ENCODE measurements around the gene CCDC187. TPM values are rescaled to one million over a fixed set of nuclear protein-coding genes. Genes with fewer than 3 reads are reported as not detected.
"Not testable (repeated sequence)": the region's sequence is repeated elsewhere in the genome, so short reads cannot be mapped to it uniquely, and the experiment has no call there.

The CCDC187 gene
- total RNA-seq, 4 donors from 2014 or later = 0.13 to 0.45 TPM; not detected in 2

DNA sequence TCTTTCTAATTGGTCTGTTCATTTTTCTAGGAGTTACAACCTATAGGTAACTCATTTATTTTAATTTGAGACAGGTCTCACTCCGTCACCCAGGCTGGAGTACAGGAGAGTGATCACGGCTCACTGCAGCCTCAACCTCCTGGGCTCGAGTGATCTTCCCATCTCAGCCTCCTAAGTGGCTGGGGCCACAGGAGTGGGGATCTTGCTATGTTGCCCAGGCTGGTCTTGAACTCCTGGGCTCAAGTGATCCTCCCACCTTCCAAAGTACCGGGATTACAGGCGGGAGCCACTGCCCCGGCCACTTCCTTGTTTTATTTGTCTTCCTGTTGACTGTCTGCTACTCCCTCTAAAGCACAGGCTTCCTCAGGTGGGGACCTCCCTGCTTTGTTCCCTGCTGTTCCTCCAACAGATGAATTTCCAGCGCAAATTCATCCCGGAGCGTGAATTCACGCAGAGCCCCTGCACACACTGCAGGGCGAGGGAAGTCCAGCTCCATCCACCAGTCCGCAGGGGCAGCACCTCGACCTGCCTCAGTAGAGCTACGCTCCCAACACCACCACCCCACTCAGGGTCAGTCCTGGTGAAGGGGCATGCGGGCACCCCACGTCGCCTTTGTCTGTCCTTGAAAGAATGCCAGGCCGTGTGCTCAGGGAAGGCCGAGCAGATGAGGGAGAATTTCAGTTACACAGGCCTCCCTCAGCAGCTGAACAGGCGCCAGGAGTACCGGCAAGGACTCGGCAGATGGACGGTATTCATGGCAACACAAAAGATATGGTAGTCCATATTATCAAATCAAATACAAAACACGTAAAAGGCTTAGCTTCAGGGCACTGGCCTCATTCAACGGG, 64.5 kb downstream of the CCDC187 start:
- H3K4me1 ChIP-seq = peaks cover 31% of the 10 kb centered on the region
- 69% methylated on average over 22 of the region's 25 CpGs for WGBS

GRCh38 chr9:136238342-136238732, 65.6 kb downstream of the CCDC187 start:
- H3K27ac ChIP-seq = no peak overlapping the region
- TF ChIP-seq POLR2AphosphoS5 (IDR thresholded peaks at IDR 0.05) = no peak
- no peak for TF ChIP-seq POLR2A (IDR thresholded peaks at IDR 0.05)
- TF ChIP-seq, protein P1, sequence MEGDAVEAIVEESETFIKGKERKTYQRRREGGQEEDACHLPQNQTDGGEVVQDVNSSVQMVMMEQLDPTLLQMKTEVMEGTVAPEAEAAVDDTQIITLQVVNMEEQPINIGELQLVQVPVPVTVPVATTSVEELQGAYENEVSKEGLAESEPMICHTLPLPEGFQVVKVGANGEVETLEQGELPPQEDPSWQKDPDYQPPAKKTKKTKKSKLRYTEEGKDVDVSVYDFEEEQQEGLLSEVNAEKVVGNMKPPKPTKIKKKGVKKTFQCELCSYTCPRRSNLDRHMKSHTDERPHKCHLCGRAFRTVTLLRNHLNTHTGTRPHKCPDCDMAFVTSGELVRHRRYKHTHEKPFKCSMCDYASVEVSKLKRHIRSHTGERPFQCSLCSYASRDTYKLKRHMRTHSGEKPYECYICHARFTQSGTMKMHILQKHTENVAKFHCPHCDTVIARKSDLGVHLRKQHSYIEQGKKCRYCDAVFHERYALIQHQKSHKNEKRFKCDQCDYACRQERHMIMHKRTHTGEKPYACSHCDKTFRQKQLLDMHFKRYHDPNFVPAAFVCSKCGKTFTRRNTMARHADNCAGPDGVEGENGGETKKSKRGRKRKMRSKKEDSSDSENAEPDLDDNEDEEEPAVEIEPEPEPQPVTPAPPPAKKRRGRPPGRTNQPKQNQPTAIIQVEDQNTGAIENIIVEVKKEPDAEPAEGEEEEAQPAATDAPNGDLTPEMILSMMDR (IDR thresholded peaks at IDR 0.05) = no peak
- no peak for TF ChIP-seq EP300 (IDR thresholded peaks at IDR 0.05)
- H3K4me3 ChIP-seq = no peak overlapping the region
- 69% methylated on average over 12 of the region's 12 CpGs for WGBS
- H3K27me3 ChIP-seq = no peaks in the 10 kb centered on the region
- H3K36me3 ChIP-seq = peaks cover 23% of the 10 kb centered on the region
- no peaks in the 10 kb centered on the region for H3K9me3 ChIP-seq
- peaks cover 27% of the 10 kb centered on the region for H3K4me1 ChIP-seq
- DNase-seq (ENCODE audit: low spot score in 2 of 2) = no peak

More for the DNA sequence above, 64.5 kb downstream of the CCDC187 start:
- DNase-seq (ENCODE audit: low spot score in 2 of 2) = no peak
- no peaks in the 10 kb centered on the region for H3K9me3 ChIP-seq
- no peak overlapping the region for H3K4me3 ChIP-seq
- H3K27me3 ChIP-seq = no peaks in the 10 kb centered on the region
- TF ChIP-seq, protein P1 (IDR thresholded peaks at IDR 0.05) = no peak
- TF ChIP-seq POLR2A (IDR thresholded peaks at IDR 0.05) = no peak
- no peak for TF ChIP-seq EP300 (IDR thresholded peaks at IDR 0.05)
- TF ChIP-seq POLR2AphosphoS5 (IDR thresholded peaks at IDR 0.05) = no peak
- H3K36me3 ChIP-seq = peaks cover 21% of the 10 kb centered on the region
- H3K27ac ChIP-seq = no peak overlapping the region

GRCh38 chr9:136237486-136238341, 66.2 kb downstream of the CCDC187 start:
- Histone ChIP-seq H3K27me3 (no peaks in the 10 kb centered on the region), H3K9me3 (no peaks in the 10 kb centered on the region), H3K4me3 (no peak overlapping the region), H3K36me3 (peaks cover 23% of the 10 kb centered on the region), H3K27ac (no peak overlapping the region), H3K4me1 (peaks cover 21% of the 10 kb centered on the region)
- DNase-seq (ENCODE audit: low spot score in 2 of 2) = no peak
- 75% methylated on average over 29 of the region's 32 CpGs for WGBS
- TF ChIP-seq, protein P1 (IDR thresholded peaks at IDR 0.05) = no peak
- TF ChIP-seq EP300 (IDR thresholded peaks at IDR 0.05) = no peak
- no peak for TF ChIP-seq POLR2AphosphoS5 (IDR thresholded peaks at IDR 0.05)
- TF ChIP-seq POLR2A (IDR thresholded peaks at IDR 0.05) = no peak

DNA sequence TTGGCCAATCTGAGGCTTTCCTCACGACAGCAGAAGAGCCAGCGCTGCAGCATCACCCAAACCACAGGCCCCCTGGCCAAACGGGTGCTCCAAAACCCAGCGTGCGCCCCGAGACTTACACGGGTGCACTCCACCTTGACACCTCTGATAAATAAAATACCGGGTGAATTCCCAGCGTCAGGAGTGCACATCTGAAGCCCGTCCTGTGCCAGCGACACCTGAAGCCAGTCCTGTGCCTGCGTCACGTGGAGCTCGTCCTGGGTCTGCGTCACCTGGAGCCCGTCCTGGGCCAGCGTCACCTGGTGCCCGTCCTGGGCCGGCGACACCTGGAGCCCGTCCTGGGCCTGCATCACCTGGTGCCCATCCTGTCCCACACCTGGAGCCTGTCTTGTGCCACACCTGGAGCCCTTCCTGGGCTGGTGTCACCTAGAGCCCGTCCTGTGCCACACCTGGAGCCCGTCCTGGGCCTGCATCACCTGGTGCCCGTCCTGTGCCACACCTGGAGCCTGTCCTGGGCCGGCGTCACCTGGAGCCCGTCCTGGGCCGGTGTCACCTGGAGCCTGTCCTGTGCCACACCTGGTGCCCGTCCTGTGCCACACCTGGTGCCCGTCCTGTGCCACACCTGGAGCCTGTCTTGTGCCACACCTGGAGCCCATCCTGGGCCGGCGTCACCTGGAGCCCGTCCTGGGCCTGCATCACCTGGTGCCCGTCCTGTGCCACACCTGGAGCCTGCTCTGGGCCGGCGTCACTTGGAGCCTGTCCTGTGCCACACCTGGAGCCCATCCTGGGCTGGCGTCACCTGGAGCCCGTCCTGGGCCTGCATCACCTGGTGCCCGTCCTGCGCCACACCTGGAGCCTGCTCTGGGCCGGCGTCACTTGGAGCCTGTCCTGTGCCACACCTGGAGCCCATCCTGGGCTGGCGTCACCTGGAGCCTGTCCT, 67.2 kb downstream of the CCDC187 start:
- not testable (repeated sequence) for H3K27me3 ChIP-seq; H3K27ac ChIP-seq; DNase-seq (ENCODE audit: low spot score in 2 of 2); H3K4me3 ChIP-seq; H3K9me3 ChIP-seq
- Histone ChIP-seq H3K36me3 (peaks cover 23% of the 10 kb centered on the region), H3K4me1 (peaks cover 15% of the 10 kb centered on the region)
- WGBS = 92% methylated on average over 14 of the region's 43 CpGs

- Histone ChIP-seq H3K27ac (no peak overlapping the region), H3K9me3 (no peaks in the 10 kb centered on the region), H3K4me3 (no peak overlapping the region), H3K36me3 (peaks cover 23% of the 10 kb centered on the region), H3K27me3 (no peaks in the 10 kb centered on the region), H3K4me1 (peaks cover 15% of the 10 kb centered on the region)
- TF ChIP-seq EP300 (IDR thresholded peaks at IDR 0.05) (no peak), POLR2AphosphoS5 (IDR thresholded peaks at IDR 0.05) (no peak), POLR2A (IDR thresholded peaks at IDR 0.05) (no peak)
- TF ChIP-seq, protein P1 (IDR thresholded peaks at IDR 0.05) = no peak
- 91% methylated on average over 16 of the region's 27 CpGs for WGBS
- no peak for DNase-seq (ENCODE audit: low spot score in 2 of 2)
Observed at GRCh38 chr9:136235709-136236455, 68.0 kb downstream of the CCDC187 start.
